SU-DHL-6 (cell line): ENCODE data around the gene DYNLT1.

Source experiments
- H2AFZ ChIP-seq: fragments of 200-600 bp; sonication (generic); 2 replicates; pipeline ENCODE4 v1.6.1; 2014; ENCODE audit warnings: low read depth, mild to moderate bottlenecking, moderate library complexity, mixed read lengths, antibody characterized with exemption, low read length; ENCODE audit not compliant: severe bottlenecking
- H3F3A ChIP-seq: fragments of 200-600 bp; shearing (Covaris generic); 2 replicates; pipeline ENCODE4 v1.6.0; 2016; ENCODE audit warnings: antibody characterized with exemption, mild to moderate bottlenecking; ENCODE audit not compliant: insufficient read depth
- H3K27ac ChIP-seq: fragments of 200-600 bp; sonication (generic); 2 replicates; pipeline ENCODE4 v1.5.1; 2016; ENCODE audit warnings: low read depth, mild to moderate bottlenecking, low read length, moderate library complexity, mixed read lengths
- H3K27me3 ChIP-seq: fragments of 200-600 bp; sonication (generic), shearing (Covaris generic); 2 replicates; pipeline ENCODE4 v1.6.0; 2014; ENCODE audit warnings: mild to moderate bottlenecking, low read length
- H3K36me3 ChIP-seq: fragments of 200-600 bp; sonication (generic); 2 replicates; pipeline ENCODE4 v1.6.1; 2014; ENCODE audit warnings: mild to moderate bottlenecking, low read length, mixed read lengths
- H3K4me2 ChIP-seq: fragments of 300-600, 200-600 bp; shearing (Covaris generic), sonication (generic); 2 replicates; pipeline ENCODE4 v1.6.0; 2014; ENCODE audit warnings: low read length, low read depth, mild to moderate bottlenecking; ENCODE audit not compliant: poor library complexity, severe bottlenecking
- H3K4me3 ChIP-seq: fragments of 200-600 bp; sonication (generic); 2 replicates; pipeline ENCODE4 v1.5.1; 2014; ENCODE audit warnings: antibody characterized with exemption, low read length, mild to moderate bottlenecking, mixed read lengths; ENCODE audit not compliant: insufficient read depth, poor library complexity, severe bottlenecking
- H3K79me2 ChIP-seq: fragments of 200-600 bp; sonication (generic); 2 replicates; pipeline ENCODE4 v1.6.1; 2014; ENCODE audit warnings: mild to moderate bottlenecking, low read length, moderate library complexity; ENCODE audit not compliant: insufficient read depth
- H3K9ac ChIP-seq: fragments of 200-600 bp; sonication (generic); 2 replicates; pipeline ENCODE4 v1.7.0; 2014; ENCODE audit warnings: mild to moderate bottlenecking, low read length
- H3K9me2 ChIP-seq: fragments of 200-600 bp; sonication (generic); replicated peaks from 2 replicates; pipeline ENCODE4 v1.6.1; 2014; ENCODE audit warnings: low read length; ENCODE audit not compliant: insufficient read depth
- H3K9me3 ChIP-seq: fragments of 200-600 bp; sonication (generic); 2 replicates; pipeline ENCODE4 v1.6.1; 2014; ENCODE audit warnings: low read length, mixed read lengths; ENCODE audit not compliant: insufficient read depth
- H4K20me1 ChIP-seq: fragments of 200-600 bp; sonication (generic); 2 replicates; pipeline ENCODE4 v1.6.1; 2014; ENCODE audit warnings: low read depth, mild to moderate bottlenecking, antibody characterized with exemption, low read length, moderate library complexity, mixed read lengths
- EZH2phosphoT487 ChIP-seq: fragments of 200-600 bp; sonication (generic), shearing (Covaris generic); conservative IDR thresholded peaks from 2 replicates; pipeline ENCODE4 v1.6.1; 2018; ENCODE audit warnings: mild to moderate bottlenecking, antibody characterized with exemption, low read length, moderate library complexity, mixed read lengths
- TF ChIP-seq, protein P1 (sequence below): fragments of 200-600 bp; sonication (generic); IDR thresholded peaks from one replicate; pipeline ENCODE4 v1.5.1; 2017; ENCODE audit warnings: antibody characterized with exemption, mild to moderate bottlenecking, low read length, moderate library complexity; ENCODE audit not compliant: insufficient read depth, poor library complexity, severe bottlenecking

The DYNLT1 gene

DNA sequence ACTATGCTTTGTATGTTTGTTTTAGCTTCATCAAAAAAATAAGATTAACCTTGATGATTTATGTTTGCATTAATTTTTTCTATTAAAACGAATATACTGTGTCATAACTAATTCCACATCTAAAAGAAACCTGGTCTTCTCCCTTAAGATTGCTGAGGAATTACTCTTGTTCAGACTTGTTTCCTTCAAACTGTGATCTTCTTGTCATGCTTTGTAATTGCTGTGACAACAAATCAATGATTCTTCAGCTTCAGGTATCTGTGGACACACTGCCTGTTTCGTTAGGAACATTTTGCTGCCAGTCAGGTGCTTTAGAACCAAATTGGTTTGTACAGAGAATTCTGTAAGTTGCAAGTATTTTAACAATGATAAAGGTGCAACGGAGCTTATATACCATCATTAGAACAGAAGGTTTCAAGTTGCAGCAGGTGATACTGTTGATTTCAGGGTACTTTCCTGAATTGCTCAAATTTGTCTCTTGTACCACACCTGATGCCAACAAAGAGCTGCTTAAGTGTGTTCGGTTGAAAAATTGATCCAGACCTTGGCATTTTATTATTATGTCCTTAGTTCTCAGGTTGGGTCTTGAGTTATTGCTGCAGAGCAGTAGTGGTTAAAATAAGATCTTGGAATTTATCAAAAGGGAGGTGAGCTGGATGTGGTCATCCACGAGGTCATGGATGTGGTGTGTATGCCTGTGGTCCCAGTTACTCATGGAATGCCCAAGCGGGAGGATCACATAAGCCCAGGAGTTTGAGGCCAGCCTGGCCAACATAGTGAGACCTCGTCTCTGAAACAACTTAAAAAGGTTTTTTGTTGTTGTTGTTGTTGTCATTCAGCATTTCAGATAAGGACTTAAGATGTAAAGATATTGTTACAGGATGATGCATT is 24.8 kb upstream of the DYNLT1 start:
- Histone ChIP-seq H3K9ac (no peak overlapping the region), H4K20me1 (no peaks in the 10 kb centered on the region), H3K9me3 (no peaks in the 10 kb centered on the region), H3F3A (no peaks in the 10 kb centered on the region), H2AFZ (no peak overlapping the region), H3K27me3 (no peaks in the 10 kb centered on the region), H3K36me3 (no peaks in the 10 kb centered on the region), H3K9me2 (no peaks in the 10 kb centered on the region), H3K79me2 (no peaks in the 10 kb centered on the region), H3K27ac (no peak overlapping the region), H3K4me2 (no peak overlapping the region), H3K4me3 (no peak overlapping the region)
- TF ChIP-seq, protein P1, sequence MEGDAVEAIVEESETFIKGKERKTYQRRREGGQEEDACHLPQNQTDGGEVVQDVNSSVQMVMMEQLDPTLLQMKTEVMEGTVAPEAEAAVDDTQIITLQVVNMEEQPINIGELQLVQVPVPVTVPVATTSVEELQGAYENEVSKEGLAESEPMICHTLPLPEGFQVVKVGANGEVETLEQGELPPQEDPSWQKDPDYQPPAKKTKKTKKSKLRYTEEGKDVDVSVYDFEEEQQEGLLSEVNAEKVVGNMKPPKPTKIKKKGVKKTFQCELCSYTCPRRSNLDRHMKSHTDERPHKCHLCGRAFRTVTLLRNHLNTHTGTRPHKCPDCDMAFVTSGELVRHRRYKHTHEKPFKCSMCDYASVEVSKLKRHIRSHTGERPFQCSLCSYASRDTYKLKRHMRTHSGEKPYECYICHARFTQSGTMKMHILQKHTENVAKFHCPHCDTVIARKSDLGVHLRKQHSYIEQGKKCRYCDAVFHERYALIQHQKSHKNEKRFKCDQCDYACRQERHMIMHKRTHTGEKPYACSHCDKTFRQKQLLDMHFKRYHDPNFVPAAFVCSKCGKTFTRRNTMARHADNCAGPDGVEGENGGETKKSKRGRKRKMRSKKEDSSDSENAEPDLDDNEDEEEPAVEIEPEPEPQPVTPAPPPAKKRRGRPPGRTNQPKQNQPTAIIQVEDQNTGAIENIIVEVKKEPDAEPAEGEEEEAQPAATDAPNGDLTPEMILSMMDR = no peak
- no peak for TF ChIP-seq EZH2phosphoT487

DNA sequence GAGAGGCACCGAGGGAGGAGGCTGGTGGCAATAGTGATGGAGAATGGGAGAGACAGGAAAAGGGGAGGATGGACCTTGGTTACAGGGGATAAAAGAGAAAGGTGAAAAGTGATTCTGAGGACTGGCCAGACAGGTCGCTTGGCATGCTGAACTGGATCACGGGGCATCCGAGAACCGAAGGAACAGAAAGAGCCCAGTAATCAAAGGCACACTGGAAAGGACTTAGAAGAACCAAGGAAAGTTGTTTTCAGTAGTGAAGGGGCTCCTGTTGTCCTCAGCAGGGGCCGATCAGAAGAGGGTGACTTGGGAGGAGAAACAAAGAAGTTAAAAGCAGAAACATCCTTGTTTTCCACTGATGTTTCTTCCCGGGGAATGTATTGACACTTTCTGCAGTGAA is 24.2 kb upstream of the DYNLT1 start:
- Histone ChIP-seq H3F3A (no peaks in the 10 kb centered on the region), H2AFZ (no peak overlapping the region), H4K20me1 (no peaks in the 10 kb centered on the region), H3K9me3 (no peaks in the 10 kb centered on the region), H3K79me2 (no peaks in the 10 kb centered on the region), H3K9ac (no peak overlapping the region), H3K27me3 (no peaks in the 10 kb centered on the region), H3K27ac (no peak overlapping the region), H3K4me3 (no peak overlapping the region), H3K36me3 (no peaks in the 10 kb centered on the region), H3K4me2 (no peak overlapping the region), H3K9me2 (no peaks in the 10 kb centered on the region)
- TF ChIP-seq, protein P1 = no peak

DNA sequence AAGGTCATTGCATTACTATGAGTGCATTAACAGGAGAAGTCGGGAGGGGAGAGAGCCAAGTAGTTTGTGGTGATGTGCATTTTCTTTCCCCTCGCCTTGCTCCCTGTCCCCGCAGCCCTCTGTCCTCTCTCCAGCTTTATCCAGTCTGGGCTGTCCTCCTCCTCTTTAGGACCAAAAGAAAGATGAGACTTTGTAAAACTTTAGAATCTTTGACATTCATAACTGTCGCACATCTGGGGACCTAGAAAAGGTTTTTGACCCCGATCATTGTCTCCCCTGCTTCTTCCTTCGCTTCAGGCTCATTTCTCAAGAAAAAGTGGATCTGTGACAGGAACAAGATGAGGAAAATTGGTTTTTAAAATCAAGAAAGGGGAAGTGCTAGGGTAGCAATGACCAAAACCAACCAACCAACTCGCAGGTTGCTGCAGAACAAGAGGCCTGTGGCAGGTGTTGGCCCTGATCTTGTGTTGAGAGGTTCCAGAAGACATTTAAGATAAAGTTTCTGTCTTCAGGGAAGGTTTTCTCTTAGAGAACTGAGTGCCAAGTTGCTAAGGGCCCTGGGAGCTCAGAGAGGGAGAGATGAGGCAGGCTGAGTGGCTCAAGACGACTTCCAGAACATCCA is 22.9 kb upstream of the DYNLT1 start:
- no peaks in the 10 kb centered on the region for H3F3A ChIP-seq
- TF ChIP-seq, protein P1 = no peak
- no peak for TF ChIP-seq EZH2phosphoT487
- no peaks in the 10 kb centered on the region for H3K9me3 ChIP-seq
- no peak overlapping the region for H3K4me3 ChIP-seq
- H3K4me2 ChIP-seq = no peak overlapping the region
- H3K79me2 ChIP-seq = no peaks in the 10 kb centered on the region
- H3K9me2 ChIP-seq = no peaks in the 10 kb centered on the region
- H3K27me3 ChIP-seq = no peaks in the 10 kb centered on the region
- H3K36me3 ChIP-seq = no peaks in the 10 kb centered on the region
- H3K9ac ChIP-seq = no peak overlapping the region
- no peaks in the 10 kb centered on the region for H4K20me1 ChIP-seq
- H3K27ac ChIP-seq = no peak overlapping the region
- H2AFZ ChIP-seq = no peak overlapping the region
